Spleen (tissue), 7 donors: ENCODE results near the gene BCAS4.

ENCODE experiments used
- CTCF ChIP-seq, 11 experiments: fragments of 200-600 bp in 7 of 11; fragments of 450-650 bp in 4 of 11; sonication (generic) in 4 of 11; IDR thresholded peaks in 8 of 11; conservative IDR thresholded peaks in 3 of 11; 1 replicate in 7 of 11; 2 replicates in 4 of 11; pipeline versions ENCODE4 v1.4.0 to v1.8.0; 2016 to 2021; ENCODE audit warnings: antibody characterized with exemption in 11 of 11, inconsistent platforms in 4 of 11, mild to moderate bottlenecking in 1 of 11
- POLR2A ChIP-seq, 3 donors: fragments of 450-650 bp; IDR thresholded peaks; one replicate each; pipeline ENCODE4 v1.5.1; 2017; ENCODE audit warnings: antibody characterized with exemption in 3 of 3, mild to moderate bottlenecking in 1 of 3
- POLR2AphosphoS5 ChIP-seq, 3 donors: sonication (generic); formaldehyde crosslinking; IDR thresholded peaks; one replicate each; pipeline ENCODE4 v1.5.1; 2017; ENCODE audit warnings: antibody characterized with exemption in 3 of 3
- donor health status: DM: no; HTN: no; CAD: no; lungs with moderate emphysema.
- donor health status: DM: no; HTN: no; CAD: no.
- donor health status: DM: no; HTN: no; CAD: no.

- TF ChIP-seq POLR2A (IDR thresholded peaks at IDR 0.05) (no peak), POLR2AphosphoS5 (IDR thresholded peaks at IDR 0.05) (no peak), CTCF (IDR thresholded peaks at IDR 0.05 in 8 of 11, conservative IDR thresholded peaks at IDR 0.05 in 3 of 11) (no peak)
These were observed 3.8 kb downstream of the BCAS4 start for GRCh38 chr20:50798650-50799049.
